ENCODE measurements around the gene SH3GL1. TPM values are rescaled to one million over a fixed set of nuclear protein-coding genes. Genes with fewer than 3 reads are reported as not detected.

The SH3GL1 gene
- total RNA-seq, 1 donor from 2014 or later = 95.3 TPM

DNA sequence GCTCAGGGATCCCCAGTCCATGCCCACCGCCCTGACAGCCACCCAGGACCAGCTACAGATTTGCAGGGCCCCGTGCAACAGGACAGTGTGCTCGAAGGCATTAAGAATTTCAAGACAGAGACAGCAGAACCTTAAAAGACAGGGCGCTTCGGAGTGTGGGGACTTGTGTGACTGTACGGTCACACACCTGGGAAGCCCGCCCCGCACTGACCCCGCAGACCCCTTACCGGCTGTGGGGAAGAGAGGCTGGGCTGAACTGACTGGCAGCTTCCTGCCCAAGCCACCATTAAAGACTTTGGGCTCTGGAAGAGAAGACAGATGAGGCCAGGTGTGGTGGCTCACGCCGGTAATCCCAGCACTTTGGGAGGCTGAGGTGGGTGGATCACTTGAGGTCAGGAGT is 76.1 kb downstream of the SH3GL1 start:
- peaks cover 13% of the 10 kb centered on the region for H3K9me3 Mint-ChIP-seq
- no peak for DNase-seq (ENCODE audit: low read depth, low spot score)
- peaks cover 17% of the 10 kb centered on the region for H3K27me3 Mint-ChIP-seq (ENCODE audit: low read depth)
- H3K36me3 Mint-ChIP-seq (ENCODE audit: low read depth) = peaks cover 17% of the 10 kb centered on the region
- TF ChIP-seq, protein P1, sequence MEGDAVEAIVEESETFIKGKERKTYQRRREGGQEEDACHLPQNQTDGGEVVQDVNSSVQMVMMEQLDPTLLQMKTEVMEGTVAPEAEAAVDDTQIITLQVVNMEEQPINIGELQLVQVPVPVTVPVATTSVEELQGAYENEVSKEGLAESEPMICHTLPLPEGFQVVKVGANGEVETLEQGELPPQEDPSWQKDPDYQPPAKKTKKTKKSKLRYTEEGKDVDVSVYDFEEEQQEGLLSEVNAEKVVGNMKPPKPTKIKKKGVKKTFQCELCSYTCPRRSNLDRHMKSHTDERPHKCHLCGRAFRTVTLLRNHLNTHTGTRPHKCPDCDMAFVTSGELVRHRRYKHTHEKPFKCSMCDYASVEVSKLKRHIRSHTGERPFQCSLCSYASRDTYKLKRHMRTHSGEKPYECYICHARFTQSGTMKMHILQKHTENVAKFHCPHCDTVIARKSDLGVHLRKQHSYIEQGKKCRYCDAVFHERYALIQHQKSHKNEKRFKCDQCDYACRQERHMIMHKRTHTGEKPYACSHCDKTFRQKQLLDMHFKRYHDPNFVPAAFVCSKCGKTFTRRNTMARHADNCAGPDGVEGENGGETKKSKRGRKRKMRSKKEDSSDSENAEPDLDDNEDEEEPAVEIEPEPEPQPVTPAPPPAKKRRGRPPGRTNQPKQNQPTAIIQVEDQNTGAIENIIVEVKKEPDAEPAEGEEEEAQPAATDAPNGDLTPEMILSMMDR (conservative IDR thresholded peaks at IDR 0.05) = no peak
- H3K27ac Mint-ChIP-seq (ENCODE audit: unreplicated experiment) = no peak overlapping the region
- H3K4me1 Mint-ChIP-seq = peaks cover 19% of the 10 kb centered on the region
- H3K4me3 Mint-ChIP-seq = no peak overlapping the region

DNA sequence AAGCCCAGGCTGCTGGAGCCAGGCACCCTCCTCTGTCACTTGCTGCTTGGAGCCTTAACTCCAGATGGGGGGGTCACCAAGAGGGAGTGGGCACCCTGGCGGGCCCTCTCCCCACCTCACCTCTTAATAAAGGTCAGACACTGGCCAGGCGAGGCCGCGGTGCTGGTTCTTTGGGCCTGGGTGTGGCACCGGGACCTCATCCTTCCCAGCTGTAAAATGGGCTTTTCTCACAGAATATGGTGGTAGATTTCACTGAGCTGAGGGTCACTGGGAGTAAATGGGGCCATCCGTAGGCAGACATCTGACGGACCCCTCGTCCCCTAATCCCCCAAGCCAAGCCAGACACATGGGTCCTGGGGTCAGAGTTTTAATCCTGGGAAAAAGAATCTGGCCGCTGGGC is 76.7 kb downstream of the SH3GL1 start:
- H3K27ac Mint-ChIP-seq (ENCODE audit: unreplicated experiment) = no peak overlapping the region

DNA sequence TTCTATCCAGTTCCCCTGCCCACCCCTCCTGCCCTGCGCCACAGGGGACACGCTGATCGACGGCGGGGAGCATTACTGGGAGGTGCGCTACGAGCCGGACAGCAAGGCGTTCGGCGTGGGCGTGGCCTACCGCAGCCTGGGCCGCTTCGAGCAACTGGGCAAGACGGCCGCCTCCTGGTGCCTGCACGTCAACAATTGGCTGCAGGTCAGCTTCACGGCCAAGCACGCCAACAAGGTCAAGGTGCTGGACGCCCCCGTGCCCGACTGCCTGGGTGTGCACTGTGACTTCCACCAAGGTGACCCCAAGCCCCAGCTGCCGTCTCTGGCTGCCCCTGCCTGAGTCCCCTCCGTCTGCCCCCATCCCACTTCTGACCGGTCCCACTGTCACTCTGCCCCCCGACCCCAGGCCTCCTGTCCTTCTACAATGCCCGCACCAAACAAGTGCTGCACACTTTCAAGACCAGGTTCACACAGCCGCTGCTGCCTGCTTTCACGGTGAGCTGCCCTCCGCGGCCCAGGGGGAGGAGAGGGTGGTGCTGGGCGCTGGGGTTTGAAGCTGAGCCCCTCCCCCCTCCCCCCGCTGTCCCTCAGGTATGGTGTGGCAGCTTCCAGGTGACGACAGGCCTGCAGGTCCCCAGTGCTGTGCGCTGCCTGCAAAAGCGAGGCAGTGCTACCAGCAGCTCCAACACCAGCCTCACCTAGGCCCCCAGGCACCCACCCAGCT is 77.2 kb downstream of the SH3GL1 start:
- Mint-ChIP-seq H3K27me3 (ENCODE audit: low read depth) (peaks cover 17% of the 10 kb centered on the region), H3K4me1 (peaks cover 13% of the 10 kb centered on the region), H3K9me3 (peaks cover 15% of the 10 kb centered on the region), H3K4me3 (no peak overlapping the region), H3K36me3 (ENCODE audit: low read depth) (peaks cover 28% of the 10 kb centered on the region), H3K27ac (ENCODE audit: unreplicated experiment) (no peak overlapping the region)
- TF ChIP-seq, protein P1 (conservative IDR thresholded peaks at IDR 0.05) = no peak
- no peak for DNase-seq (ENCODE audit: low read depth, low spot score)

More for the DNA sequence above, 76.7 kb downstream of the SH3GL1 start:
- peaks cover 17% of the 10 kb centered on the region for H3K27me3 Mint-ChIP-seq (ENCODE audit: low read depth)
- H3K4me3 Mint-ChIP-seq = no peak overlapping the region
- H3K4me1 Mint-ChIP-seq = peaks cover 18% of the 10 kb centered on the region
- no peak for DNase-seq (ENCODE audit: low read depth, low spot score)
- TF ChIP-seq, protein P1 (conservative IDR thresholded peaks at IDR 0.05) = no peak
- peaks cover 22% of the 10 kb centered on the region for H3K36me3 Mint-ChIP-seq (ENCODE audit: low read depth)
- peaks cover 15% of the 10 kb centered on the region for H3K9me3 Mint-ChIP-seq

DNA sequence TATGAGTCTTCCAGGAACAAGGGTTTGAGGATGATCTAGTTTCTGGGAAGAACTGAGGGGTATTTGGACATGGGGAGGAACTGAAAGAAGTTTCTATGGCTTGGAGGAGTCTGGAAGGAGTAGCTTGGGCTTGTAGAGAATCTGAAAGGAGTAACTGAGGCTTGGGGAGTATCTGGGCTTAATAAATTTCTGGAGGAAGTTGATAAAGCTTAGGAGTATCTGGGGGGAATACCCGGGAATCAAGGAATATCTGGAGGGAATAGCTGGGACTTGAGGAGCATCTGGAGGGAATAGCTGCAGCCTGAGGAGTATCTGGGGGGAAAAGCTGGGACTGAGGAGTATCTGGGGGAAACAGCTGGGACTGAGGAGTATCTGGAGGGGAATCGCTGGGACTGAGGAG is 79.9 kb downstream of the SH3GL1 start:
- H3K36me3 Mint-ChIP-seq (ENCODE audit: low read depth) = peaks cover 30% of the 10 kb centered on the region

DNA sequence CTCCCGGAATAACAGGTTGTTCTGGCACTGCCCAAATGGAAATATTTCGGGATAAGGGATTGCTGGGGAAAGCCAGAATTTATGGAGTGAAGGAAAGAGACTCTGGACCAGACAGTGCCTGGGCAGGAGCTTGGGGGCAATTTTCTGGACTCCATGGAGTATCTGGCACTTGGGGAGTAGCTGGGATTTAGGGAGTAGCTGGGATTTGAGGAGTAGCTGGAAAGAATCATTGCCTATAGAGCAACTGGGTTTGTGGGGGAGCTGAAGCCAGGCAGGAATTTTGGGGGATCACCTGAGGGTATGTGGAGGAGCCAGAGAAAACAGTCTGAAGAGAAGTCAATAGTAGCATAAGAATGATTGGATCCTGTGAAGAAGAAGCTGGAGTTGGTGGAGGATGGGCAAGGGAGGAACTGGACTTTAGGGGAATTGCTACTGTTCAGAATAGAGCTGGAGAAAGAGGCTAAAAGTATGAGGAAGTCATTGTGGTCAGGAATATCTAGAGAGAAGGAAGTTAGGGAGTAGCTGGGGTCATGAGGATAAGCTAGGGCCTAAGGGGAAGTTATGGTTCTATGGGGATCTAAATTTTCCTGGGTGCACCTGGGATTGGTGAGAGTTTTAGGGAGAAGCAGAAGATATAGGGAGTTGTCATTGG is 81.2 kb downstream of the SH3GL1 start:
- peaks cover 28% of the 10 kb centered on the region for H3K36me3 Mint-ChIP-seq (ENCODE audit: low read depth)
- H3K27ac Mint-ChIP-seq (ENCODE audit: unreplicated experiment) = no peak overlapping the region
- DNase-seq (ENCODE audit: low read depth, low spot score) = no peak
- H3K4me3 Mint-ChIP-seq = no peak overlapping the region
- H3K4me1 Mint-ChIP-seq = no peaks in the 10 kb centered on the region
- no peaks in the 10 kb centered on the region for H3K27me3 Mint-ChIP-seq (ENCODE audit: low read depth)
- H3K9me3 Mint-ChIP-seq = peaks cover 15% of the 10 kb centered on the region
- TF ChIP-seq, protein P1 (conservative IDR thresholded peaks at IDR 0.05) = no peak

More for the DNA sequence above, 79.9 kb downstream of the SH3GL1 start:
- no peak for DNase-seq (ENCODE audit: low read depth, low spot score)
- Mint-ChIP-seq H3K4me1 (no peaks in the 10 kb centered on the region), H3K4me3 (no peak overlapping the region), H3K9me3 (peaks cover 15% of the 10 kb centered on the region), H3K27me3 (ENCODE audit: low read depth) (no peaks in the 10 kb centered on the region), H3K27ac (ENCODE audit: unreplicated experiment) (no peak overlapping the region)
- TF ChIP-seq, protein P1 (conservative IDR thresholded peaks at IDR 0.05) = no peak
